ENCODE measurements around the gene E2F4. TPM values are rescaled to one million over a fixed set of nuclear protein-coding genes. Genes with fewer than 3 reads are reported as not detected.

The E2F4 gene
- total and polyA plus RNA-seq, 9 of the 15 experiments (the other 6 are each of a cell fraction or from before 2014, with no cell fraction given) = 9.7 to 139 (median 106) TPM

DNA sequence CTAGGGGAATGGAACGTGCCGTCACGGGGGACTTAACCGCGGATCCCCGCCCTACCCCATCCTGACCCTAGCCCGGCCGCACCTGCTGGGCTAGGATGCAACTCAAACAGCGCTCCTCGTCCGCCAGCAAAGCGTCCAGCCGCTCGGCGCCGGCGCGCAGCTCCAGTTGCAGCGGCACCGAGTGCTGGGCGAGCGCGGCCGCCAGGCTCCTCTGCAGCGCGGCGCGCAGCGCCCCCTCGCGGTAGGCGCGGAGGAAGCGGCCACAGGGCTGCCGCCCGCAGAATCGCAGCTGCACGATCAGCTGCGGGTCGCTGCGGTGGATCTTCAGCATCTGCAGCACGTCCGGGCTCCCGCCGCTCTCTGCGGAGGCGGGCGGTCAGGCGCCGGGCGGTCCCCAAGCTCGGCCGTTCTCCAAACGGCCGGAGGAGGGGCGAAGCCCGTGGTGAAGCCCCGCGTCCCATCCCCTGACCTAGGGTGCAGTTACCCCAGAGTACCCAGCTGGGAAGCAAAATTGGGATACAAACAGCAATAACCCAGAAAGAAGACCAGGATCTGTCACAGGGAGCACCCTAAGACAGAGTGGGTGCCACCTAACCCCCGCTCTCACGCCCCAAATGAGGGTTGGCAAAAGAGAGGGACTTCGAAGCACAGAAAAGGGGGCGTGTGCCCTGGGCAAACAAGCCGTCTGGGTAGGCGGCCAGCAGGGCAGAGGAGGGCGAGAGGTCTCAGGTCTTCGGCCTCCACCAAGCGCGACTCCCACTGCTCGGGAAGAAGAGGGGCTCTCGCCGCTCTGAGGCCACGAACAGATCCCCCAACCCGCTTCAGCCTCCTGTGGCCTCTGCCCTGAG lies 36.4 kb upstream of the E2F4 start:
- Histone ChIP-seq H3K4me3 (no peak overlapping the region), H2AFZ (ENCODE audit: low read depth, low read length) (no peak overlapping the region), H3K27ac (ENCODE audit: extremely low read depth, low read depth, low read length) (no peak overlapping the region), H3K9me1 (ENCODE audit: control insufficient read depth, insufficient read depth, low read length) (no peaks in the 10 kb centered on the region), H3K4me2 (ENCODE audit: insufficient read depth, low read length) (peak overlapping the region; percentile 65; the same call in 1 of the 2 replicates), H3K9me3 (replicated peaks; ENCODE audit: control insufficient read depth, insufficient read depth, low read depth, low read length) (no peaks in the 10 kb centered on the region), H3K9ac (ENCODE audit: insufficient read depth in 1 of 2, low read depth in 2 of 2, low read length in 2 of 2) (peak overlapping the region in 1 of 2 experiments; percentile 78; a peak in 2 of 4 replicates), H3K27me3 (ENCODE audit: control insufficient read depth in 2 of 2, insufficient read depth in 2 of 2, low read length in 2 of 2) (no peaks in the 10 kb centered on the region), H3K4me1 (replicated peaks in 1 of 2; ENCODE audit: control insufficient read depth in 2 of 2, insufficient read depth in 2 of 2, low read length in 2 of 2) (peaks cover 16 to 53% of the 10 kb centered on the region in 2 experiments), H4K20me1 (replicated peaks; ENCODE audit: control insufficient read depth, insufficient read depth, low read length) (peaks cover 16% of the 10 kb centered on the region), H3K36me3 (ENCODE audit: control insufficient read depth, insufficient read depth, low read length) (no peaks in the 10 kb centered on the region; the same call in 2 of the 3 replicates), H3K79me2 (ENCODE audit: control insufficient read depth, insufficient read depth, low read length) (peaks cover 17% of the 10 kb centered on the region)
- DNase-seq (ENCODE audit: extremely low read depth in 1 of 4, low spot score in 3 of 4) (peak; percentile 81 to 87 (median 84)), ATAC-seq (peak; percentile 83), FAIRE-seq (peak; percentile 74)
- WGBS (ENCODE audit: insufficient coverage, low coverage, missing lambda C conversion rate) = 11% methylated on average over 49 of the region's 74 CpGs
- intact Hi-C loops (cut with micrococcal nuclease) (loop anchor here (1.0 to 5.0 kb wide), 2 partner anchors 137 to 178 kb away; no protein-coding TSS in a partner anchor), in situ Hi-C loops (cut with MboI) (loop anchor here (5.0 to 25.0 kb wide), 2 partner anchors 138 to 193 kb away; partner anchors contain the start of gene CES3)
- BruUV-seq (replicated peaks) = no TSS peak
- CTCF ChIA-PET (ENCODE audit: low intra/inter-chr PET ratio) = interaction anchor here (0.6 to 3.2 kb wide), 10 partner anchors 16 to 219 kb away, joined by 3 to 29 read pairs (median 3); no protein-coding TSS in a partner anchor
- POLR2A ChIA-PET = interaction anchor here (0.6 to 1.3 kb wide), 7 partner anchors 21 to 372 kb away, joined by 3 to 4 read pairs (median 3); no protein-coding TSS in a partner anchor
- TF ChIP-seq MXI1 (IDR thresholded peaks at IDR 0.05; ENCODE audit: low read depth, low read length) (no peak), CHD4 (IDR thresholded peaks at IDR 0.05; ENCODE audit: insufficient read depth, insufficient replicate concordance, low read depth, low read length, poor library complexity, severe bottlenecking) (no peak), RBM34 (IDR thresholded peaks at IDR 0.05; ENCODE audit: borderline replicate concordance, insufficient read depth, low read length) (no peak), BCOR (IDR thresholded peaks at IDR 0.05) (no peak), HMG20B (CRISPR knock-in tag; IDR thresholded peaks at IDR 0.05) (no peak)
- TF ChIP-seq, protein P1, sequence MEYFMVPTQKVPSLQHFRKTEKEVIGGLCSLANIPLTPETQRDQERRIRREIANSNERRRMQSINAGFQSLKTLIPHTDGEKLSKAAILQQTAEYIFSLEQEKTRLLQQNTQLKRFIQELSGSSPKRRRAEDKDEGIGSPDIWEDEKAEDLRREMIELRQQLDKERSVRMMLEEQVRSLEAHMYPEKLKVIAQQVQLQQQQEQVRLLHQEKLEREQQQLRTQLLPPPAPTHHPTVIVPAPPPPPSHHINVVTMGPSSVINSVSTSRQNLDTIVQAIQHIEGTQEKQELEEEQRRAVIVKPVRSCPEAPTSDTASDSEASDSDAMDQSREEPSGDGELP (CRISPR knock-in tag; IDR thresholded peaks at IDR 0.05; ENCODE audit: borderline replicate concordance) = peak; percentile 95
- TF ChIP-seq, protein P2, sequence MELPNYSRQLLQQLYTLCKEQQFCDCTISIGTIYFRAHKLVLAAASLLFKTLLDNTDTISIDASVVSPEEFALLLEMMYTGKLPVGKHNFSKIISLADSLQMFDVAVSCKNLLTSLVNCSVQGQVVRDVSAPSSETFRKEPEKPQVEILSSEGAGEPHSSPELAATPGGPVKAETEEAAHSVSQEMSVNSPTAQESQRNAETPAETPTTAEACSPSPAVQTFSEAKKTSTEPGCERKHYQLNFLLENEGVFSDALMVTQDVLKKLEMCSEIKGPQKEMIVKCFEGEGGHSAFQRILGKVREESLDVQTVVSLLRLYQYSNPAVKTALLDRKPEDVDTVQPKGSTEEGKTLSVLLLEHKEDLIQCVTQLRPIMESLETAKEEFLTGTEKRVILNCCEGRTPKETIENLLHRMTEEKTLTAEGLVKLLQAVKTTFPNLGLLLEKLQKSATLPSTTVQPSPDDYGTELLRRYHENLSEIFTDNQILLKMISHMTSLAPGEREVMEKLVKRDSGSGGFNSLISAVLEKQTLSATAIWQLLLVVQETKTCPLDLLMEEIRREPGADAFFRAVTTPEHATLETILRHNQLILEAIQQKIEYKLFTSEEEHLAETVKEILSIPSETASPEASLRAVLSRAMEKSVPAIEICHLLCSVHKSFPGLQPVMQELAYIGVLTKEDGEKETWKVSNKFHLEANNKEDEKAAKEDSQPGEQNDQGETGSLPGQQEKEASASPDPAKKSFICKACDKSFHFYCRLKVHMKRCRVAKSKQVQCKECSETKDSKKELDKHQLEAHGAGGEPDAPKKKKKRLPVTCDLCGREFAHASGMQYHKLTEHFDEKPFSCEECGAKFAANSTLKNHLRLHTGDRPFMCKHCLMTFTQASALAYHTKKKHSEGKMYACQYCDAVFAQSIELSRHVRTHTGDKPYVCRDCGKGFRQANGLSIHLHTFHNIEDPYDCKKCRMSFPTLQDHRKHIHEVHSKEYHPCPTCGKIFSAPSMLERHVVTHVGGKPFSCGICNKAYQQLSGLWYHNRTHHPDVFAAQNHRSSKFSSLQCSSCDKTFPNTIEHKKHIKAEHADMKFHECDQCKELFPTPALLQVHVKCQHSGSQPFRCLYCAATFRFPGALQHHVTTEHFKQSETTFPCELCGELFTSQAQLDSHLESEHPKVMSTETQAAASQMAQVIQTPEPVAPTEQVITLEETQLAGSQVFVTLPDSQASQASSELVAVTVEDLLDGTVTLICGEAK (IDR thresholded peaks at IDR 0.05) = no peak
- TF ChIP-seq, protein P2 (CRISPR knock-in tag; IDR thresholded peaks at IDR 0.05) = no peak
